ENCODE measurements around the gene IFT52. TPM values are rescaled to one million over a fixed set of nuclear protein-coding genes. Genes with fewer than 3 reads are reported as not detected.
A peak's percentile ranks its signal among the peaks of the same experiment; 100 is the strongest.

The IFT52 gene
- total RNA-seq, 1 donor from 2014 or later, result 20.4 TPM

GRCh38 chr20:43666376-43667328 is 75.9 kb downstream of the IFT52 start, which contains the start of gene MYBL2:
TSS of gene MYBL2 (plus strand) at chr20:43667114. CDS start at chr20:43667284, 170 bp downstream.
- no peaks in the 10 kb centered on the region for H3K9me3 ChIP-seq
- peaks cover 38% of the 10 kb centered on the region for H3K27me3 ChIP-seq
- H3K4me1 ChIP-seq, result peaks cover 6% of the 10 kb centered on the region
- H3K4me3 ChIP-seq, result peak within 1 kb of the TSS; percentile 37
- intact Hi-C loops (cut with DNase I), result no loop called here
- H3K36me3 ChIP-seq, result no peaks in the 10 kb centered on the region
- DNase-seq (peak; percentile 74), ATAC-seq (peak; percentile 94)
- no peak within 1 kb of the TSS for H3K27ac ChIP-seq
- TF ChIP-seq, protein P1, sequence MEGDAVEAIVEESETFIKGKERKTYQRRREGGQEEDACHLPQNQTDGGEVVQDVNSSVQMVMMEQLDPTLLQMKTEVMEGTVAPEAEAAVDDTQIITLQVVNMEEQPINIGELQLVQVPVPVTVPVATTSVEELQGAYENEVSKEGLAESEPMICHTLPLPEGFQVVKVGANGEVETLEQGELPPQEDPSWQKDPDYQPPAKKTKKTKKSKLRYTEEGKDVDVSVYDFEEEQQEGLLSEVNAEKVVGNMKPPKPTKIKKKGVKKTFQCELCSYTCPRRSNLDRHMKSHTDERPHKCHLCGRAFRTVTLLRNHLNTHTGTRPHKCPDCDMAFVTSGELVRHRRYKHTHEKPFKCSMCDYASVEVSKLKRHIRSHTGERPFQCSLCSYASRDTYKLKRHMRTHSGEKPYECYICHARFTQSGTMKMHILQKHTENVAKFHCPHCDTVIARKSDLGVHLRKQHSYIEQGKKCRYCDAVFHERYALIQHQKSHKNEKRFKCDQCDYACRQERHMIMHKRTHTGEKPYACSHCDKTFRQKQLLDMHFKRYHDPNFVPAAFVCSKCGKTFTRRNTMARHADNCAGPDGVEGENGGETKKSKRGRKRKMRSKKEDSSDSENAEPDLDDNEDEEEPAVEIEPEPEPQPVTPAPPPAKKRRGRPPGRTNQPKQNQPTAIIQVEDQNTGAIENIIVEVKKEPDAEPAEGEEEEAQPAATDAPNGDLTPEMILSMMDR (IDR thresholded peaks at IDR 0.05), result no peak

GRCh38 chr20:43667341-43668132 is 76.8 kb downstream of the IFT52 start:
- no peak for DNase-seq
- TF ChIP-seq, protein P1 (IDR thresholded peaks at IDR 0.05), result no peak
- H3K4me1 ChIP-seq, result peaks cover 6% of the 10 kb centered on the region
- no peak overlapping the region for H3K27ac ChIP-seq
- peak; percentile 3 for ATAC-seq
- H3K9me3 ChIP-seq, result no peaks in the 10 kb centered on the region
- H3K4me3 ChIP-seq, result no peak overlapping the region
- H3K27me3 ChIP-seq, result peaks cover 38% of the 10 kb centered on the region
- intact Hi-C loops (cut with DNase I), result no loop called here
- H3K36me3 ChIP-seq, result no peaks in the 10 kb centered on the region

GRCh38 chr20:43669332-43669731 is 78.6 kb downstream of the IFT52 start:
- Histone ChIP-seq H3K27ac (no peak overlapping the region), H3K9me3 (no peaks in the 10 kb centered on the region), H3K4me1 (peaks cover 6% of the 10 kb centered on the region), H3K4me3 (no peak overlapping the region), H3K27me3 (peaks cover 38% of the 10 kb centered on the region), H3K36me3 (no peaks in the 10 kb centered on the region)
- TF ChIP-seq, protein P1 (IDR thresholded peaks at IDR 0.05), result no peak
- ATAC-seq (no peak), DNase-seq (no peak)
- intact Hi-C loops (cut with DNase I), result no loop called here

- Histone ChIP-seq H3K4me3 (no peak overlapping the region), H3K27ac (no peak overlapping the region), H3K27me3 (peaks cover 38% of the 10 kb centered on the region), H3K4me1 (peaks cover 6% of the 10 kb centered on the region), H3K9me3 (no peaks in the 10 kb centered on the region), H3K36me3 (no peaks in the 10 kb centered on the region)
- no peak for DNase-seq
- ATAC-seq, result no peak
- TF ChIP-seq, protein P1 (IDR thresholded peaks at IDR 0.05), result no peak
- intact Hi-C loops (cut with DNase I), result no loop called here
Observed at GRCh38 chr20:43670423-43670822, 79.7 kb downstream of the IFT52 start.

GRCh38 chr20:43676368-43676767 is 85.6 kb downstream of the IFT52 start:
- H3K27me3 ChIP-seq, result no peaks in the 10 kb centered on the region
- H3K9me3 ChIP-seq, result no peaks in the 10 kb centered on the region
- no peak overlapping the region for H3K27ac ChIP-seq
- intact Hi-C loops (cut with DNase I), result no loop called here
- no peaks in the 10 kb centered on the region for H3K4me1 ChIP-seq
- no peaks in the 10 kb centered on the region for H3K36me3 ChIP-seq
- ATAC-seq (no peak), DNase-seq (no peak)
- TF ChIP-seq, protein P1 (IDR thresholded peaks at IDR 0.05), result no peak
- H3K4me3 ChIP-seq, result no peak overlapping the region
